Upper lobe of left lung (tissue), 4 donors: ENCODE data around the gene WNT6.

Source experiments
- EP300 ChIP-seq, 4 donors: sonication (generic); formaldehyde crosslinking; IDR thresholded peaks; one replicate each; pipeline ENCODE4 v1.5.1; 2017; ENCODE audit warnings: antibody characterized with exemption in 4 of 4, control low read depth in 2 of 4
- POLR2A ChIP-seq, 4 donors: fragments of 450-650 bp; IDR thresholded peaks; one replicate each; pipeline ENCODE4 v1.5.1; 2016 to 2017; ENCODE audit warnings: antibody characterized with exemption in 4 of 4, mild to moderate bottlenecking in 2 of 4
- POLR2AphosphoS5 ChIP-seq, 2 donors: sonication (generic); formaldehyde crosslinking; IDR thresholded peaks; one replicate each; pipeline ENCODE4 v1.5.1; 2017; ENCODE audit warnings: antibody characterized with exemption in 2 of 2
- TF ChIP-seq, protein P1 (sequence below), 6 experiments: fragments of 450-650 bp in 4 of 6; fragments of 200-600 bp in 2 of 6; sonication (generic) in 2 of 6; IDR thresholded peaks; one replicate each; pipeline ENCODE4 v1.5.1; 2016 to 2019; ENCODE audit warnings: antibody characterized with exemption in 6 of 6

DNA sequence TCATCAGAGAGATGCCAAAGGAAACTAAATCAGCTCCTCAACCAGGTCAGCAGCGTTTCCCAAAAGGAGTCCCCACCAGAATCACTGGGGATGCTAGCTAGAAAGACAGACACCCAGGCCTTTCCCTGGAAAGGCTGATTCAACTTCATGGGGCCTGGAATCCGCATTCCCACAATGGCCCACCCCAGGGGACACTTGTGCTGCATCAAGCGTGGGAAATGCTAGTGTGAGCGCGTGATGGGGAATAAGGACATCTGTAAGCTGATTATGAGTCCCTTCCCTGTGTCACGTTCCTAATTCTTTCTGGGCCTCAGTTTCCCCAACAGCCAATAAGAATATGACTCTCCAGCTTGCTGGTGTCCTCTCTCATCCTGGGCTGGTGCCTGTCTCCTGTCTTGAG, 18.9 kb downstream of the WNT6 start:
- TF ChIP-seq, protein P1, sequence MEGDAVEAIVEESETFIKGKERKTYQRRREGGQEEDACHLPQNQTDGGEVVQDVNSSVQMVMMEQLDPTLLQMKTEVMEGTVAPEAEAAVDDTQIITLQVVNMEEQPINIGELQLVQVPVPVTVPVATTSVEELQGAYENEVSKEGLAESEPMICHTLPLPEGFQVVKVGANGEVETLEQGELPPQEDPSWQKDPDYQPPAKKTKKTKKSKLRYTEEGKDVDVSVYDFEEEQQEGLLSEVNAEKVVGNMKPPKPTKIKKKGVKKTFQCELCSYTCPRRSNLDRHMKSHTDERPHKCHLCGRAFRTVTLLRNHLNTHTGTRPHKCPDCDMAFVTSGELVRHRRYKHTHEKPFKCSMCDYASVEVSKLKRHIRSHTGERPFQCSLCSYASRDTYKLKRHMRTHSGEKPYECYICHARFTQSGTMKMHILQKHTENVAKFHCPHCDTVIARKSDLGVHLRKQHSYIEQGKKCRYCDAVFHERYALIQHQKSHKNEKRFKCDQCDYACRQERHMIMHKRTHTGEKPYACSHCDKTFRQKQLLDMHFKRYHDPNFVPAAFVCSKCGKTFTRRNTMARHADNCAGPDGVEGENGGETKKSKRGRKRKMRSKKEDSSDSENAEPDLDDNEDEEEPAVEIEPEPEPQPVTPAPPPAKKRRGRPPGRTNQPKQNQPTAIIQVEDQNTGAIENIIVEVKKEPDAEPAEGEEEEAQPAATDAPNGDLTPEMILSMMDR (IDR thresholded peaks at IDR 0.05): no peak
- TF ChIP-seq EP300 (IDR thresholded peaks at IDR 0.05) (no peak), POLR2AphosphoS5 (IDR thresholded peaks at IDR 0.05) (no peak), POLR2A (IDR thresholded peaks at IDR 0.05) (no peak)
